Limb (tissue), 2 donors: ENCODE data around the gene CELSR1.
"Not testable (repeated sequence)": the region's sequence is repeated elsewhere in the genome, so short reads cannot be mapped to it uniquely, and the experiment has no call there.

Source experiments
- DNase-seq, 2 donors: peaks; one replicate each; pipeline ENCODE4 v3.0.0-alpha.2; 2016; ENCODE audit errors: extremely low spot score in 2 of 2

The CELSR1 gene

GRCh38 chr22:46533070-46533833, 4.2 kb downstream of the CELSR1 start:
- no peak for DNase-seq

DNA sequence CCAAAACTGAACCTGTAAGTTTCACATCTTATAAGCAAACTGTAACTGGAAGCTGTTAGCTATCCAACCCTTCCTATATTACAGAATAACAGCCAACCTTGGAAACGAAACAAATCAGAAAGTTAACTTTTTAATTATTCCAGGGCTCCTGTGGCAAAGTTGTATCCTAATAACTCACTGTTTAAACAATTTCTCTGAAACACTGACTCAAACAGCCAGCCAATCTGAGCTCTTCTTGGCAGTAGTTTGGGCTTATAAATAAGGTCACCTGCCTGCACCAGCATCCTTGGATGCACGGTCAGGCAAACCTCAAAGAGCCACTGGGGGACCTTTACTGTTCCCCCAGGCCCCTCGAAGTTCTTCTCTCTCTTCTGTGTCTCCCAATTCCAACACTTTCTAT, 5.0 kb downstream of the CELSR1 start:
- no peak for DNase-seq

DNA sequence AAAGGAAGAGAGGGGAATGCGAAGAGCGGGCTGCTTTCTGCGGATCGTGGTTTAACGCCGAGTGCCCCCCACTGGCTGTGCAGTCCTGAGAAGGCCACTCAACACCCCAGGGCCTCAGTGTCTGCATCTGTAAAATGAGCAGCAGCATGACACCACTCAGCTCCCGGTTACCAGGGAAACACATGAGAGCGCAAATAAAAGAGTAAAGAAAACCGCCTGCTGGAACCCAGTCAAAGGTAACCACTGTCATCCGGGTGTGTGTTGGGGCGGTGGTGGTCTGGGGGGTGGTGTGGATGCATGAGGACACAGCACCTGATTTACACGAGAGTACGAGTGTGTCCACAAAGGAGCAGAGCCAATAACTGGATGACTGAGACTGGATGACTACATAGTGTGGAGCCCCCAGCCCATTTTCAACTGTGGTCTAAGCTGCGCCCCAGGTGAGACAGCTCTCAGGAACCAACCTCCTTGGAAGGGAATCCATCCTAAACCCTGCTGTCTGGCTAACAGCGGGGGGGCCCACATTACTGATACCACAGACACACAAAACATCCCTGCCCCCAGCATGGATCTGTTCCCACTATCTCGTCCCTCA, 5.7 kb downstream of the CELSR1 start:
- no peak for DNase-seq

- DNase-seq, result no peak
Observed at GRCh38 chr22:46528121-46528610, 9.3 kb downstream of the CELSR1 start.

GRCh38 chr22:46526244-46526839, 11.1 kb downstream of the CELSR1 start:
- DNase-seq, result no peak

DNA sequence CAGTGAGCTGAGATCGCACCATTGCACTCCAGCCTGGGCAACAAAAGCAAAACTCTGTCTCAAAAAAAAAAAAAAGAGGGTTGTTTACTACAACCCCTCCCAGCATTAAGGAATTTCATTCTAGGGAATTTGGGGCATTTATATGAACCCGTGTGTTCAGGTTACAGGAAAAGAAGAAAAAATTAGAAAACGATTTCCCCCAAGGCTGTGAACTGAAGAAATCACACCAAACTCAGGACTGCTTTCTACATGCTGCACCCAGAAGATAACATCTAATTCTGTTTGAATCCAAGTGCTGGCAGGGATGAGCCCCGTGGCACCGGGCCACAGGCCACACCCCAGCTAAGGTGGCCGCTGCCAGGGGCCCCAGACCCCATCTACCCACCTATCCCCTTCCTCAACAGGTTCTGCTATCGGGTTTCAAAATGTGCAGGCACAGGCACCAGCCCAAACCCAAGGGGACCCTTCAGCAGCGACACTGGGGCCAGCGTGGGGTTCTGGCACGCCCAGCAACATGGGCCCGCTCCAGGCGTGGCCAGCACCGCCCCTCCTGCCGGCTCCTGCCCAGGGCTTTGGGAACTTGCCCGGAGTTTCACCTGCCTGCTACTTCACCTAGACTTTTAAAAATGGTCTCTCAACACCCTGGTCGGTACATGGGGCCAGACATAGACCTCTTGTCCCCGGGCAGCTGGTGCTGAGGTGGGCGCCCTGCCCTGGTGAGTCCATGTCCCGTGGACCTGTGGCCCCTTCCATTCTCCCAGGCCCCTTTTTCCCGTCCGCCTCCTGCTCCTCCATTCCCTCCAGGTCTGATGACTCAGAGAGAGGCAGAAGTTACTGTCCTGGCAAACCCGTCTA, 11.8 kb downstream of the CELSR1 start:
- no peak for DNase-seq

DNA sequence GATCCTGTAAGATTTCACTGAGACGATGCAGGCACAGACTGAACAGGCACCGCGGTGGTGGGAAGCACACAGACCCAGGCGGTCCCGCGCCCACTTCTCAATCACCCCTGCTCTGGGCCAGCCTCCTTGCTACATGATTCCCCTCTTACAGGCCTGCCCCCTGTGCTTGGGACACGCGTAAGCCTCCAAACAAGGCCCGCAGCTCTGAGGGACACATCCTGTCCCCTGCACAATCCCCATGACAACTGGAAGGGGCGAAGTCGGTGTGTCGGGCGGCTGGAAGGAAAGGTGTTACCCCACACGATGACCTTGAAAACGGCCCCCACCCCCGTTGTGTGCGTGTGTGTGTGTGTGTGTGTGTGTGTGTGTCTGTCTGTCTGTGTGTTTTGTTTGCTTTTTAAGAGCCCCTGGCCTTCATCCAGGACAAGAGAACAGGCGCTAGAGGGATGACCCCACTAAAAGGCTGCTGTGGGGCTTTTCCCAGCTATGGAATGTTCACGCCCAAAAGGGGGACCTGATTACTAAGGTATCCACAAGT, 13.1 kb downstream of the CELSR1 start:
- peak in 1 of 2 donors; percentile 32 for DNase-seq

DNA sequence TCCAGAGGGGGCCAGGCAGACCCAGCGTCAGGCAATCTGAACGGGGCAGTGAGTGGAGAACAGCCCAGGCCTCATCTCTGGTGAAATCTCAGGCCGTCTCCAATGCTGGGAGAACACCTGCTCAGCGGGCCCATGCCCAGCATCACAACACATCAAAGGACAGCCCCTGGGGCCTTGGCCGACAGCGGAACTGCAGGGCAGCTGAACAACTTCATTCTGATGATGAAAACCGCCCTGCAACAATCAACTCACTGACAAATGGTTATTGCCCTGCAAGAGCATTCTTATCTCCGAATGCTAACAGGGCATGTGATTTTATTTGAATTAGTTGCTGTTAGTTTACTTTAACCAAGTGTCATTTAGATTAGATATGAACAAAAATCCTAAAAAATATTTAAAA, 14.6 kb downstream of the CELSR1 start:
- DNase-seq, result no peak

- DNase-seq, result no peak
Observed at GRCh38 chr22:46521994-46522393, 15.4 kb downstream of the CELSR1 start.

DNA sequence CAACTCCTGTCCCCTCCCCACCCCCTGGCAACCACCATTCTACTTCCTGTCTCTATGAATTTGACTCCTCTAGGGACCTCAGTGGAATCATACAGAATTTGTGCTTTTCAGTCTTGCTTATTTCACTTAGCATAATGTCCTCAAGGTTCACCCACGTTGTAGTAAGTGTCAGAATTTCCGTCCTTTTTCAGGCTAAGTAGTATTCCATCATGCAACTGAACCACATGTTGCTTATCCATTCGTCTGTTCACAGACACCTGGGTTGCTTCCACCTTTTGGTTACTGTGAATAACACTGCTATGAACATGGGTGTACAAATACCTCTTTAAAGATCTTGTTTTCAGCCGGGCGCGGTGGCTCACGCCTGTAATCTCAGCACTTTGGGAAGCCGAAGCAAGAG, 16.5 kb downstream of the CELSR1 start:
- no peak for DNase-seq

DNA sequence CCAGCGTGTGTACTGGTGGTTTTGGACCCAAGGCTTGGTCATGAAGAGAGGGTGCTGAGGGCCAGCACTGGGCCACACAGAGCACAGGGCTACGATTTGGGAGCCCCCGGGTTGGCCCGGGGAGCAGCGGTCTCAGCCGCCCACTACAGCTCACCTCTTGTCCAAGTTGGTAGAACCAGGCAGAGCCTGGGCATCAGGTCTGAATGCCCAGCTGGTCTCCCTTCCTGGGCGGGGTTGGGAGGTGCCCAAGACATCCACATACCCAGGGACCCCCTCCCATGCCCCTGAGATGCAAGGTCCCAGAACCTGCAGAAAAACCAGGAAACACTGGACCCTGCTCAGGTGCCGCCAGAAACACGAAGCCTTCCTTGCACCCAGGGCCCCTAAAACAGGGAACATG, 18.0 kb downstream of the CELSR1 start:
- no peak for DNase-seq

- no peak for DNase-seq
Observed at GRCh38 chr22:46518542-46519325, 18.7 kb downstream of the CELSR1 start.

GRCh38 chr22:46518038-46518437, 19.4 kb downstream of the CELSR1 start:
- no peak for DNase-seq

DNA sequence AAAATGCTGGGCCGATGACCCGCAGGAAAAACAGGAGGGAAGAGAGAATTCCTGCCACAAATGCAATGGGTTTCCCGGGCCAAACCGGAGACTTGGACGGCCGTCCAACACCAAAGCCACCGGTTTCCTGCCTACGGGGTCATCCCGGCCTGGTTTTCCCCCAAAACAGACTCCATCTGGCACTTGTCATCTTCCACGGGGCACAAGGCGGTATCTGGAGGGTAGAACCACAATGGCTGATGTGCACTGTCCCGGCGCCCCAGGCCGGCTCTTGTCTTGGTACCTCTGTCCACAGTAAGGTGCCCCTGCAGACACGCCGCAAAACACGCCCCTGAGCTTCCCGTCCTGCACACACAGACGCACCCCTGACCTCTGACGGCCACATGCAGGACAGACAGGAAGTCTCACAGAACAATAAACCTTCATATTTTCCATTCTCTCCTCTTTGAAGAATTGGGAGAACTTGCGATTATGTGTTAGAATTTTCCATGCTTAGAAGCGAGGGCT, 20.1 kb downstream of the CELSR1 start:
- no peak for DNase-seq

DNA sequence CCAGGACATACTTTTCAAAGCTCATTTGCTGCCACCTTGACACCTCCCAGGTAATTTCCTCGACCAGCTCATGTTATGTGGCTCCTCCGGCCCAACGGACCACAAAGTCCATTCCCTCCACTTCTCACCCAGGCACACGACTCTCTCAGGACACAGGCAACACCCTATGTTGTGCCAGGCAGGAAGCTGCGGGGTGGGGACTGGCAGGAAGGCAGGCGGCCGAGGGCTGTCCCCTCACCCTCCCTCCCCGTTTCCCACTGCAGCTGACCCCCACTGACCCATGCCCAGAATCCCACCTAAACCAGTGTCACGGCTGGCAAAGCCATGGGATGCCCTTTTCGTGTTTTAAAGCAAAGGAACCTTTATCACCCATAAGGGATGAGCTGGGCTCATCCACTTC, 20.8 kb downstream of the CELSR1 start:
- no peak for DNase-seq

- not testable (repeated sequence) for DNase-seq
Observed at GRCh38 chr22:46516112-46516487, 21.3 kb downstream of the CELSR1 start.

GRCh38 chr22:46515208-46516111, 22.0 kb downstream of the CELSR1 start:
- DNase-seq, result no peak

GRCh38 chr22:46514592-46515207, 22.7 kb downstream of the CELSR1 start:
- DNase-seq, result no peak

DNA sequence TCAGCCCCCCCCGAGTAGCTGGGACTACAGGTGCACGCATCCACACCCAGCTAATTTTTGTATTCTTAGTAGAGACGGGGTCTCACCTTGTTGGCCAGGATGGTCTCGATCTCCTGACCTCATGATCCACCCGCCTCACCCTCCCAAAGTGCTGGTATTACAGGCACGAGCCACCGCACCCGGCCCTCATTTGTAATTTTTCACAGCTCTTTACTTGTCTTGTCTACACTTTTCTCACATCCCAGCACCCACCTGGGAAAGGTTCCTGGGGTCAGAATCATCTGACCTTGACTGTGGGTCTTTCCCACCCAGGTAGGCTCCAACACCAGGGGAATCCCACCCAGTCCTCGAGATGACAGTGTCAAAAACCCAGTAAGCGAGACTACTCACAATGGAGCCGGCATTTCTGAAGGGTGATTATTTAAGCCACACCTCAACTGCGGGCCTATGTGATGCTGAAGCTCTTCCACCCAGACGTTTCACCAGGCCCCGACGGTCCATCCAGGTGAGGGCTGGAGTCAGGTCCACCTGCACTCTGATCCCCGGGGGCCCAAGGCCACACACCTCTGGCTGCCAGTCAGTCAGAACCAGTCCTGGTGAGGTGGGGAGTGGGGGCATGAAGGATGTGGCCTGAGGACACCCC, 23.4 kb downstream of the CELSR1 start:
- DNase-seq, result no peak
